Measurements from ENCODE around the gene SERINC5.

Gene SERINC5

GRCh38 chr5:80300125-80300524 lies 44.3 kb upstream of the SERINC5 start:
- Histone ChIP-seq H3K9me3 (replicated peaks in 1 of 2; ENCODE audit: control insufficient read depth in 2 of 2, insufficient read depth in 1 of 2, low read depth in 1 of 2, low read length in 2 of 2) (peaks cover 0 to 10% of the 10 kb centered on the region in 2 donors), H3K18ac (ENCODE audit: low read length) (peak overlapping the region; percentile 59), H3K36me3 (replicated peaks in 1 of 2; ENCODE audit: control insufficient read depth in 2 of 2, insufficient read depth in 2 of 2, low read length in 2 of 2) (no peaks in the 10 kb centered on the region), H3K4me2 (ENCODE audit: insufficient read depth, low read length, poor library complexity, severe bottlenecking) (no peak overlapping the region), H3K27me3 (ENCODE audit: control insufficient read depth in 3 of 3, insufficient read depth in 3 of 3, low read depth in 1 of 3, low read length in 3 of 3) (no peaks in the 10 kb centered on the region), H3K4ac (ENCODE audit: low read length) (no peak overlapping the region), H2AFZ (ENCODE audit: low read length) (no peak overlapping the region), H3K79me1 (ENCODE audit: low read depth, low read length) (no peaks in the 10 kb centered on the region), H2BK120ac (ENCODE audit: low read depth, low read length) (peak overlapping the region; percentile 16), H2BK15ac (ENCODE audit: low read length) (peak overlapping the region; percentile 58), H3K23ac (ENCODE audit: low read depth, low read length, poor library complexity) (no peak overlapping the region), H4K8ac (ENCODE audit: low read depth, low read length) (peak overlapping the region; percentile 1), H2AK5ac (ENCODE audit: low read depth, low read length) (peak overlapping the region; percentile 88), H2BK12ac (ENCODE audit: low read length) (no peak overlapping the region), H3K27ac (replicated peaks; ENCODE audit: low read length) (no peak overlapping the region), H2BK5ac (ENCODE audit: low read length) (peak overlapping the region; percentile 93), H3K14ac (ENCODE audit: low read length) (no peak overlapping the region), H3K4me1 (ENCODE audit: control insufficient read depth in 2 of 2, insufficient read depth in 1 of 2, low read depth in 1 of 2, low read length in 2 of 2) (peaks cover 0 to 3% of the 10 kb centered on the region in 2 donors), H3K9ac (ENCODE audit: low read depth, low read length, poor library complexity) (peak overlapping the region; percentile 63), H4K91ac (ENCODE audit: low read depth, low read length, poor library complexity) (peak overlapping the region; percentile 72), H3K4me3 (ENCODE audit: low read length in 2 of 2) (no peak overlapping the region)
- no peak for DNase-seq (ENCODE audit: low spot score)
- WGBS, 2 donors (ENCODE audit: extremely low coverage in 2 of 2, insufficient read length in 2 of 2, insufficient replicate concordance in 1 of 2): no CpG with 5 or more reads among the region's 8 CpGs

- Histone ChIP-seq H3K4me1 (ENCODE audit: control insufficient read depth in 2 of 2, insufficient read depth in 1 of 2, low read depth in 1 of 2, low read length in 2 of 2) (peaks cover 0 to 3% of the 10 kb centered on the region in 2 donors), H3K9me3 (replicated peaks in 1 of 2; ENCODE audit: control insufficient read depth in 2 of 2, insufficient read depth in 1 of 2, low read depth in 1 of 2, low read length in 2 of 2) (peaks cover 0 to 10% of the 10 kb centered on the region in 2 donors), H3K4me3 (ENCODE audit: low read length in 2 of 2) (no peak overlapping the region), H2AK5ac (ENCODE audit: low read depth, low read length) (peak overlapping the region; percentile 88), H2BK120ac (ENCODE audit: low read depth, low read length) (peak overlapping the region; percentile 16), H2BK12ac (ENCODE audit: low read length) (no peak overlapping the region), H3K36me3 (replicated peaks in 1 of 2; ENCODE audit: control insufficient read depth in 2 of 2, insufficient read depth in 2 of 2, low read length in 2 of 2) (no peaks in the 10 kb centered on the region), H3K14ac (ENCODE audit: low read length) (no peak overlapping the region), H3K4ac (ENCODE audit: low read length) (no peak overlapping the region), H3K4me2 (ENCODE audit: insufficient read depth, low read length, poor library complexity, severe bottlenecking) (no peak overlapping the region), H4K8ac (ENCODE audit: low read depth, low read length) (no peak overlapping the region), H3K18ac (ENCODE audit: low read length) (peak overlapping the region; percentile 59), H3K27me3 (ENCODE audit: control insufficient read depth in 3 of 3, insufficient read depth in 3 of 3, low read depth in 1 of 3, low read length in 3 of 3) (no peaks in the 10 kb centered on the region), H2BK15ac (ENCODE audit: low read length) (peak overlapping the region; percentile 58), H2BK5ac (ENCODE audit: low read length) (peak overlapping the region; percentile 93), H2AFZ (ENCODE audit: low read length) (no peak overlapping the region), H3K79me1 (ENCODE audit: low read depth, low read length) (no peaks in the 10 kb centered on the region), H3K27ac (replicated peaks; ENCODE audit: low read length) (no peak overlapping the region), H3K9ac (ENCODE audit: low read depth, low read length, poor library complexity) (no peak overlapping the region), H4K91ac (ENCODE audit: low read depth, low read length, poor library complexity) (peak overlapping the region; percentile 53), H3K23ac (ENCODE audit: low read depth, low read length, poor library complexity) (no peak overlapping the region)
- no CpG with 5 or more reads among the region's 8 CpGs for WGBS, 2 donors (ENCODE audit: extremely low coverage in 2 of 2, insufficient read length in 2 of 2, insufficient replicate concordance in 1 of 2)
- DNase-seq (ENCODE audit: low spot score): no peak
These were observed 43.8 kb upstream of the SERINC5 start for GRCh38 chr5:80299601-80300000.

DNA sequence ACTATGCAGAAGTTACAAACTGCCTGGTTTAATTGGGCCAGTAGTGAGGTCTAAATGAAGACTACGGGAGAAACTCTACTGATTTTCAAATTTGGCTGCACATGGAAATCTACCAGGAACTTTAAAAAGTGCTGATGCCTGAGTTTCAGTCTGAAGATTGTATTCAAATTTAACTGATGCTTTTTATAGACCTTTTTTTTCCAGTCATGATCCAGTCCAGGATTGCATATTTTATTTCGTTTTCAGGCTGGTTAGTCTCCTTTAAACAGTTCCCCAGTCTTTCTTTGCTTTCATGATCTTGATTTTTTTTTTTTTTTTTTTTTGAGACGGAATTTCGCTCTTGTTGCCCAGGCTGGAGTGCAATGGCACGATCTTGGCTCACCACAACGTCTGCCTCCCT lies 40.3 kb upstream of the SERINC5 start:
- no peak overlapping the region for H2AK5ac ChIP-seq (ENCODE audit: low read depth, low read length)
- no peak overlapping the region for H2BK15ac ChIP-seq (ENCODE audit: low read length)
- H2BK5ac ChIP-seq (ENCODE audit: low read length): no peak overlapping the region
- H3K4me1 ChIP-seq (ENCODE audit: control insufficient read depth in 2 of 2, insufficient read depth in 1 of 2, low read depth in 1 of 2, low read length in 2 of 2): peaks cover 0 to 1% of the 10 kb centered on the region in 2 donors
- no peak overlapping the region for H2BK120ac ChIP-seq (ENCODE audit: low read depth, low read length)
- H4K91ac ChIP-seq (ENCODE audit: low read depth, low read length, poor library complexity): no peak overlapping the region
- no peak overlapping the region for H3K27ac ChIP-seq (replicated peaks; ENCODE audit: low read length)
- no CpG with 5 or more reads among the region's 6 CpGs for WGBS, 2 donors (ENCODE audit: extremely low coverage in 2 of 2, insufficient read length in 2 of 2, insufficient replicate concordance in 1 of 2)
- H3K23ac ChIP-seq (ENCODE audit: low read depth, low read length, poor library complexity): no peak overlapping the region
- H3K14ac ChIP-seq (ENCODE audit: low read length): no peak overlapping the region
- H3K79me1 ChIP-seq (ENCODE audit: low read depth, low read length): no peaks in the 10 kb centered on the region
- H3K9me3 ChIP-seq (replicated peaks in 1 of 2; ENCODE audit: control insufficient read depth in 2 of 2, insufficient read depth in 1 of 2, low read depth in 1 of 2, low read length in 2 of 2): peaks cover 0 to 7% of the 10 kb centered on the region in 2 donors
- no peak overlapping the region for H3K4me3 ChIP-seq (ENCODE audit: low read length in 2 of 2)
- DNase-seq (ENCODE audit: low spot score): no peak
- no peak overlapping the region for H3K9ac ChIP-seq (ENCODE audit: low read depth, low read length, poor library complexity)
- H2BK12ac ChIP-seq (ENCODE audit: low read length): no peak overlapping the region
- H3K36me3 ChIP-seq (replicated peaks in 1 of 2; ENCODE audit: control insufficient read depth in 2 of 2, insufficient read depth in 2 of 2, low read length in 2 of 2): no peaks in the 10 kb centered on the region
- H3K4me2 ChIP-seq (ENCODE audit: insufficient read depth, low read length, poor library complexity, severe bottlenecking): no peak overlapping the region
- H3K18ac ChIP-seq (ENCODE audit: low read length): no peak overlapping the region
- no peaks in the 10 kb centered on the region for H3K27me3 ChIP-seq (ENCODE audit: control insufficient read depth in 3 of 3, insufficient read depth in 3 of 3, low read depth in 1 of 3, low read length in 3 of 3)
- no peak overlapping the region for H4K8ac ChIP-seq (ENCODE audit: low read depth, low read length)
- no peak overlapping the region for H2AFZ ChIP-seq (ENCODE audit: low read length)
- H3K4ac ChIP-seq (ENCODE audit: low read length): no peak overlapping the region

- H3K23ac ChIP-seq (ENCODE audit: low read depth, low read length, poor library complexity): no peak overlapping the region
- DNase-seq (ENCODE audit: low spot score): no peak
- no peak overlapping the region for H2BK15ac ChIP-seq (ENCODE audit: low read length)
- H2AK5ac ChIP-seq (ENCODE audit: low read depth, low read length): no peak overlapping the region
- no peak overlapping the region for H3K4ac ChIP-seq (ENCODE audit: low read length)
- H3K27ac ChIP-seq (replicated peaks; ENCODE audit: low read length): no peak overlapping the region
- no peak overlapping the region for H3K4me2 ChIP-seq (ENCODE audit: insufficient read depth, low read length, poor library complexity, severe bottlenecking)
- no peaks in the 10 kb centered on the region for H3K79me1 ChIP-seq (ENCODE audit: low read depth, low read length)
- no peak overlapping the region for H3K9ac ChIP-seq (ENCODE audit: low read depth, low read length, poor library complexity)
- no peaks in the 10 kb centered on the region for H3K27me3 ChIP-seq (ENCODE audit: control insufficient read depth in 3 of 3, insufficient read depth in 3 of 3, low read depth in 1 of 3, low read length in 3 of 3)
- H2BK5ac ChIP-seq (ENCODE audit: low read length): no peak overlapping the region
- H3K18ac ChIP-seq (ENCODE audit: low read length): no peak overlapping the region
- no CpG with 5 or more reads among the region's 8 CpGs for WGBS, 2 donors (ENCODE audit: extremely low coverage in 2 of 2, insufficient read length in 2 of 2, insufficient replicate concordance in 1 of 2)
- no peak overlapping the region for H2BK12ac ChIP-seq (ENCODE audit: low read length)
- H2BK120ac ChIP-seq (ENCODE audit: low read depth, low read length): no peak overlapping the region
- H3K4me3 ChIP-seq (ENCODE audit: low read length in 2 of 2): no peak overlapping the region
- H3K4me1 ChIP-seq (ENCODE audit: control insufficient read depth in 2 of 2, insufficient read depth in 1 of 2, low read depth in 1 of 2, low read length in 2 of 2): peaks cover 0 to 1% of the 10 kb centered on the region in 2 donors
- H2AFZ ChIP-seq (ENCODE audit: low read length): no peak overlapping the region
- peaks cover 0 to 2% of the 10 kb centered on the region in 2 donors for H3K9me3 ChIP-seq (replicated peaks in 1 of 2; ENCODE audit: control insufficient read depth in 2 of 2, insufficient read depth in 1 of 2, low read depth in 1 of 2, low read length in 2 of 2)
- H4K8ac ChIP-seq (ENCODE audit: low read depth, low read length): no peak overlapping the region
- H3K36me3 ChIP-seq (replicated peaks in 1 of 2; ENCODE audit: control insufficient read depth in 2 of 2, insufficient read depth in 2 of 2, low read length in 2 of 2): no peaks in the 10 kb centered on the region
- H4K91ac ChIP-seq (ENCODE audit: low read depth, low read length, poor library complexity): no peak overlapping the region
- no peak overlapping the region for H3K14ac ChIP-seq (ENCODE audit: low read length)
These were observed 35.9 kb upstream of the SERINC5 start for GRCh38 chr5:80291761-80292160.

Measured in neuronal stem cell (in vitro differentiated cells).